SIG-M5 (cell line): ENCODE results near the gene SCNN1B.
A peak's percentile ranks its signal among the peaks of the same experiment; 100 is the strongest.
"Not testable (repeated sequence)": the region's sequence is repeated elsewhere in the genome, so short reads cannot be mapped to it uniquely, and the experiment has no call there.

Experiments used
- DNase-seq: peaks from one replicate; lab custom pipeline; 2025; lab: John Stamatoyannopoulos, UW

SCNN1B gene

DNA sequence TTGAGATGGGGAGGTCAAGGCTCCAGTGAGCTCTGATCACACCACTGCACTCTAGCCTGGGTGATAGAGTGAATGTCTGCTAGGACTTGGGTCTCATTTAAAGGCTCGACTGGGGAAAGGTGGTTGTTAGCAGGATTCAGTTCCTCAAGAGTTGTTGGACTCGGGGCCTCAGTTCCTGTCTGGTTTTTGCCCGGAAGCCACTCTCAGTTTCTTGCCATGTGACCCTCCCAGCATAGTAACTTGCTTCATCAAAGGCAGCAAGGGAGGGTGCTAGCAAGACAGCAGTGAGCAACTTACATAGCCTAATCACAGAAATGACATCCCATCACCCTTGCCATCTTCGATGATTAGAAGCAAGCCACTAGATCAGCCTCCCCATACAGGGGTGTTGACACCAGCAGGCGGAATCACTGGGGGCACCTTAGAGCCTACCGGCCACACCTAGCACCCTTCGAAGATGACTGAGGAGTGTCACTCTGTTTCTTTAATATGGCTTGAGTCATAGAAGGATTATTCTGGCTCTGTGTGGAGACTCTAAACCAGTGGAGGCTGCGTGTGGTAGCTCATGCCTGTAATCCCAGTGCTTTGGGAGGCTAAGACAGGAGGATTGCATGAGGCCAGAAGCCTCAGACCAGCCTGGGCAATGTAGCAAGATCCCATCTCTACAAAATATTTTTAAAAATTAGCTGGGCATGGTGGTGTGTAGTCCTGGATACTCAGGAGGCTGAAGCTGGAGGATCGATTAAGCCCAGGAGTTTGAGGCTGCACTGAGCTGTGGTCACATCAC, 13.2 kb upstream of the SCNN1B start:
- peak; percentile 13 for DNase-seq

GRCh38 chr16:23290189-23291062, 11.7 kb upstream of the SCNN1B start:
- no peak for DNase-seq

- no peak for DNase-seq
Observed at GRCh38 chr16:23293016-23293415, 9.1 kb upstream of the SCNN1B start.

DNA sequence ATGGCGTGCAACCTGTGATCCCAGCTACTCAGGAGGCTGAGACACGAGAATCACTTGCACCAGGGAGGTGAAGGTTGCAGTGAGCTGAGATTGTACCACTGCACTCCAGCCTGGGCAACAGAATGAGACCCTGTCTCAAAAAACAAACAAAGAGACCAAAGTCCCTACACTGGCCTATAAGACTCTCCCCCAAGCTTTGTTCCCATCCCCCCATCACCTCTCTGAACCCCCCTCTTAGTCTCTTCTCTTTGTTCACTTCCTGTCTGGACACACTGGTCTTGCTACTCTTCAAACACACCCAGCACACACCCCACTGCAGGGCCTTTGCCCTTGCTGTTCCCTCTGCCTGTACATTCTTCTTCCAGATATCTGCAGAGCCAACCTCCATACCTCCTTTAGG, 7.8 kb upstream of the SCNN1B start:
- no peak for DNase-seq

- DNase-seq: no peak
Observed at GRCh38 chr16:23296994-23297393, 5.1 kb upstream of the SCNN1B start.

- no peak for DNase-seq
Observed at GRCh38 chr16:23298290-23298915, 3.7 kb upstream of the SCNN1B start.

GRCh38 chr16:23299815-23300214, 2.3 kb upstream of the SCNN1B start:
- DNase-seq: not testable (repeated sequence)

- no peak for DNase-seq
Observed at GRCh38 chr16:23301251-23302044, 654 bp upstream of the SCNN1B start.

DNA sequence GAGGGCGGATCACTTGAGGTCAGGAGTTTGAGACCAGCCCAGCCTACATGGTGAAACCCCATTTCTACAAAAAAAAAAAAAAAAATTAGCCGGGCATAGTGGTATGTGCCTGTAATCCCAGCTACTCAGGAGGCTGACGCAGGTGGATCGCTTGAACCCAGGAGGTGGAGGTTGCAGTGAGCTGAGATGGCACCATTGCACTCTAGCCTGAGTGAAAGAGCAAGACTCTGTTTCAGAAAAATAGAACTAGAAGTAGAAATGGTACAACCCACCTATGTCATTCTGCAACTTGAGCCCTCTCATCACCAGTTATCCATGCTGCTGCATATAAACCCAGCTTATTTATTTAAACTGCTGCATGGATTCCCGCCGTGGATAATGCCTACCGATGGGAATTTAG, 1.6 kb downstream of the SCNN1B start:
- DNase-seq: no peak

DNA sequence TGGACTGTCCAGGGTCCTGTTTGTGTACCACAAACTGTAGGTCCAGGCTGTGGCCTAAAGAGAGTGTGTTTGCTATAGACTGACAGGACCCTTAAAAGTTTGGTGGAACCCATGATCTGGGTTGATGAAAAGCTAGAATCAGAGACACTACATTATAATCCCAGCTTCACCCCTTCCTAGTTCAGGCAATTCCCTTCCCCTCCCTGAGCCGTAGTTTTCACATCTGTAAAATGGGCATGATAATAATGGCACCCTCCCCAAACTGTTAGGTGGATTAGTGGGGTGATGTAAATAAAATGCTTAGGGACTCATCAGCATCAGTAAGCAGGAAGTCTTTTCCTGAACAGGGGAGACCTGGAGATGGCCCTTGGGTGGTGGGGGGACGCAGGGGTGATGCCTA, 2.5 kb downstream of the SCNN1B start:
- DNase-seq: no peak

DNA sequence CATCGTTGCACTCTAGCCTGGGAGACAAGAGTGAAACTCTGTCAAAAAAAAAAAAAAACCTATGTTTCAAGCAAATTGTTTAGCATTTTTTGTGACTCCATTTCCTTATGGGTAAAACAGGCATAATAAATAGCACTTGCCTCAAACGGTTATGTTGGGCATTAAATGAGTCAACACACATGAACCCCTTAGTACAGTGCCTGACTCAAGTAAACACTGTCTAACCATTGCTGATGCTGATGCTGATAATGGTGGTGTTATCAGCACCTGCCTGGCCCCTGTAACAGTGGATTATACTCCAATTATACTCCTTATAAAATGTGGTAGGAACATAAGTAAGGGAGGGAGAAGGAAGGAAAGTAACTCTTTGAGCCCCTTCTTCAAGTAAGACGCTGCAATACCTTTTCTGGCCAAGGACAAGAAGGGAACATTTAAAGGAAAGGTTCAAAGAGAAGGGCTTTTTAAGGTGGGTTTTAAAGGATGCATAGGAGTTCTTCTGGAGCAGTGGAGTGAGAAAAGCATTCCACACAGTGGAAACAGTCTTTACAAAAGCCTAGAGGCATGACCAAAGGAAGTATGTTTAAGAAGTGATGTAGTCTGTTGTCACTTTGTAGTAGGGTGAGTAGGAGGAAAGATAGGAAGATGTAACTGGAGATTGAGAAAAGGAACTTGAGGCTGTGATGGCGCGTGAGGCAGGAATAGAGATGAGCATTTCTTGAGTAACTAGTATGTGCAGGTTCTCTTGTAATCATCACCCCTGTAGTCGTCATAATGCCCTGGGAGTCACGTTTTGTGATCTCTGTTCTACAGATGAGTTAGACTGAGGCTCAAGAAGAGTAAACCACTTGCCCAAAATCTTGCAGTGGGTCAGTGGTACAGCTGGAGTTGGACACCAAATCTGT, 4.3 kb downstream of the SCNN1B start:
- no peak for DNase-seq

GRCh38 chr16:23310217-23310616, 8.1 kb downstream of the SCNN1B start:
- DNase-seq: no peak

DNA sequence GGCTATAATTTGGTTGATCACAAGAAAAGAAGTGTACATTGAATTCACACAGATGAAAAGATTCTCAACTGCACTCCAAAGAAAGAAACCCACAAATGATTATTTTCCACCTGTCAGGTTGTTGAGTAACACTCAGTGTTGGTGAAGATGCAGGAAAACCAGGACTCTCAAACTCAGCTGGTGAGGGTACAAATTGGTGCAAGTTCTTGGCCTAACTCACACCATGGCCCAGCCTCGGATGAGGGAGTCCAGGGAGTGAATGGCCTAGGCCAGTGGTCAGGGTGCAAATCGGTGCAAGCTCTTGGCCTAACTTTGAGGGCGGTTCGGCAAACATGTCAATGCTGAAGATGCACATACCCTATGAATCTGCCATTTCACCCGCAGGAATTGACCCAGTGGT, 8.6 kb downstream of the SCNN1B start:
- no peak for DNase-seq

DNA sequence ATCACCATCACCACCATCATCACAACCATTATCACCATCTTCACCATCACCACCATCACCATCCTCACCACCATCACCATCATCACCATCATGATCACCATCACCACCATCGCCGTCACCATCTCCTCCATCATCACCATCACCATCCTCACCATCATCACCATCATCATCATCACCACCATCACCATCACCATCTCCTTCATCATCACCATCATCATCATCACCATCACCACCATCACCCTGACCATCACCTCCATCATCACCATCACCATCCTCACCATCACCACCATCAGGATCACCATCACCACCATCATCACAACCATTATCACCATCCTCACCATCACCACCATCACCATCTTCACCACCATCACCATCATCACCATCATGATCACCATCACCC, 14.1 kb downstream of the SCNN1B start:
- DNase-seq: no peak

- DNase-seq: no peak
Observed at GRCh38 chr16:23316634-23317265, 14.6 kb downstream of the SCNN1B start.

DNA sequence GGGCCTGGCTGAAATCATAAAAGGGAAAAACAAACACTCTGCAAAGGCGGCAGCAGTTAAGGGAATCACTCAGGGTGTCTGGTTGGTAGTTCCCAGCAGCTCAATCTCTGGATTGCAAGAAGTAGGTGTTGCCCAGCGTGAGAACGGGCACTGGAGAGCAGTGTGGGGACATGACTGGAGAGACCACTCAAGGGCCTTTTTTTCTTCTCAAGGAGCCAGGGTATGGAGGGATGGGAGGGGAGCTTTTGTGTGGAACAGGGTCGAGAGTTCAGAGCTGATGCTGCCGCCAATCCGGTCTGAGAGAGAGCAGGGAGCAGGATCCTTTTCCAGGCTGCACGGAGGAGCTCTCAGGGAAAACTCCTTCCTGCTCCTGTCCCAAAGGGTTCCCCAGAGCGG, 15.2 kb downstream of the SCNN1B start:
- DNase-seq: no peak

- no peak for DNase-seq
Observed at GRCh38 chr16:23317751-23318150, 15.6 kb downstream of the SCNN1B start.

DNA sequence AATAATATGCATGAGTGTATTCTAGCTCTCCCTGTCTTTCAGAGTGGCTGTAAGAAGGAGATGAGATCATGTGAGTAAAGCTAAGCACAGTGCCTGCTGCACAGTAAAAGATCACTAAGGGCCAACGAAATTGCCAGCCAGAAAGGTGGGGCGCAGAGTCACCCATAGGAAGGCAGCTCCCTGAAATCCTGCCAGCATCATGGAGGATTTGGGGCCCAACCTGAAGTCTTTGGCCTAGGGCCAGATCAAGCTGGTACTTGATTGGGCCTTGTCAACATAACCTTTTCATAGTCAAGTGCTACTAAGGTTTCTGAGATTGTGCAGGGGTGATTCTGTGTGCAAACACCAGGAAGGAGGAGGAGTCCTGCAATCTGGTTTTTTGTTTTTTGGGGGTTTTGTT, 16.5 kb downstream of the SCNN1B start:
- no peak for DNase-seq

DNA sequence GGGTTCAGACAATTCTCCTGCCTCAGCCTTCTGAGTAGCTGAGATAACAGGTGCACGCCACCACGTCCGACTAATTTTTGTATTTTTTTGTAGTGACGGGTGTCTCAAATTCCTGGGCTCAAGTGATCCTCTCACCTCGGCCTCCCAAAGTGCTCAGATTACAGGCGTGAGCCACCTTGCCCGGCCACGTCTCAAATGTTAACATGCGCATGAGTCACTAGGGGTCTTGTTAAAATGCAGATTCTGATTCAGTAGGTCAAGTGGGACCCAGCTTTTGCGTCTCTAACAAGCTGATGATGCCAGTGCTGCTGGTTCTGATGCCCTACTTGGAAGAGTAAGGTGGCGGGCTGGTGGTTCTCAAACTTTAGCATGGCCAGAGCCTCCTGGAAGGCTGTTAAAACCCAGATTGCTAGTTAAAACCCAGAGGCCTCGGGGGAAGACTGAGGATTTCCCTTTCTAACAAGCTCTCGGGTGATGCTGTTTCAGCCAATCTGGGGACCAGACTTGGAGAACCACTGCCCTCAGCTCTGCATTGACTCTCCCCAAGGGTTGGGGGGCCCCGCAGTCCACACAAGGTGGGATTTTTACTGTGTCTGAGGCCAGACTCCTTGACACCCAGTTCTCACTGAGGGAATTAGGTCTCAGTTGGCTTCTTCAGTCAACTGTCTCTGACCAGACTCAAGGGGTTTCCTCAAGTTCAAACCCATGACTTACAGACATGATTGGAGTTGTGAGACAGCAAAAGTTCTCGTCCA, 17.9 kb downstream of the SCNN1B start:
- DNase-seq: no peak

GRCh38 chr16:23320693-23321092, 18.6 kb downstream of the SCNN1B start:
- no peak for DNase-seq
